CD4-positive, alpha-beta T cell (primary cell): ENCODE results near the gene CDKN1A. TPM values are rescaled to one million over a fixed set of nuclear protein-coding genes. Genes with fewer than 3 reads are reported as not detected.

ENCODE experiments used
- ATAC-seq: fragments of 200-7000 bp; cut with Tn5 transposase; one replicate; pipeline ENCODE4 v1.10.0; 2022; ENCODE audit warnings: mild to moderate bottlenecking; ENCODE audit not compliant: poor library complexity
- CTCF ChIA-PET: fragments of 350-600 bp; sonication (Branson Sonifier 250); formaldehyde crosslinking; loops from one replicate; lab custom pipeline; 2021; ENCODE audit warnings: antibody characterized with exemption, inconsistent platforms; lab: Charles Lee
- POLR2A ChIA-PET: fragments of 350-600 bp; sonication (Branson Sonifier 250); formaldehyde crosslinking; loops from one replicate; lab custom pipeline; 2021; ENCODE audit warnings: antibody characterized with exemption, inconsistent platforms; lab: Charles Lee
- DNase-seq, 14 experiments: peaks; one replicate each; pipeline ENCODE4 v3.0.0-alpha.2; 2013 to 2020; ENCODE audit warnings: mixed read lengths in 2 of 14
- H3K27ac ChIP-seq, 2 donors: one replicate each; pipeline versions ENCODE4 v1.5.1 to v1.7.0; 2013; ENCODE audit warnings: low read length in 2 of 2, low read depth in 1 of 2, mild to moderate bottlenecking in 1 of 2
- H3K27me3 ChIP-seq, 2 experiments: 1 replicate in 1 of 2; 2 replicates in 1 of 2; pipeline versions ENCODE4 v1.6.1 to v1.7.0; 2013; ENCODE audit warnings: low read length in 2 of 2, control low read depth in 1 of 2, mild to moderate bottlenecking in 1 of 2, moderate library complexity in 1 of 2; ENCODE audit not compliant: insufficient read depth in 2 of 2, control insufficient read depth in 1 of 2
- H3K36me3 ChIP-seq: one replicate; pipeline ENCODE4 v1.6.1; 2013; ENCODE audit warnings: low read length, control low read depth; ENCODE audit not compliant: insufficient read depth
- H3K4me1 ChIP-seq: one replicate; pipeline ENCODE4 v1.6.1; 2013; ENCODE audit warnings: low read length, control low read depth; ENCODE audit not compliant: insufficient read depth
- H3K4me3 ChIP-seq: one replicate; pipeline ENCODE4 v1.5.1; 2013; ENCODE audit warnings: mild to moderate bottlenecking, low read length, moderate library complexity
- H3K9me3 ChIP-seq, 2 experiments: 1 replicate in 1 of 2; 2 replicates in 1 of 2; pipeline versions ENCODE4 v1.6.1 to v1.7.0; 2013; ENCODE audit warnings: low read length in 2 of 2, mild to moderate bottlenecking in 2 of 2, control low read depth in 1 of 2, moderate library complexity in 1 of 2; ENCODE audit not compliant: control insufficient read depth in 1 of 2, insufficient read depth in 1 of 2
- H3K27ac Mint-ChIP-seq: one replicate; pipeline ENCODE4 v1.8.0; 2020; ENCODE audit warnings: mixed read lengths
- H3K27me3 Mint-ChIP-seq: one replicate; pipeline ENCODE4 v1.8.0; 2021; ENCODE audit warnings: mixed read lengths
- H3K36me3 Mint-ChIP-seq: one replicate; pipeline ENCODE4 v1.8.0; 2021; ENCODE audit warnings: low read depth, mixed read lengths
- H3K4me1 Mint-ChIP-seq: one replicate; pipeline ENCODE4 v1.8.0; 2021; ENCODE audit warnings: low read depth, mixed read lengths
- H3K4me3 Mint-ChIP-seq: one replicate; pipeline ENCODE4 v1.8.0; 2020; ENCODE audit warnings: mild to moderate bottlenecking, mixed read lengths
- H3K9me3 Mint-ChIP-seq: one replicate; pipeline ENCODE4 v1.8.0; 2020; ENCODE audit warnings: mixed read lengths
- intact Hi-C, 2 experiments: fragments of 100-400 bp; cut with DNase I in 1 of 2; cut with micrococcal nuclease in 1 of 2; formaldehyde crosslinking; loops; one replicate each; pipeline versions ENCODE4 v1.15.1 to v1.9.0; 2023 to 2025; cut with DNase I, micrococcal nuclease
- total RNA-seq, 174 experiments: library from RNA in 2 of 174; stranded (reverse) in 2 of 174; gene quantifications; one replicate each; pipeline ENCODE4 v1.2.3 and lab custom pipeline; 2021 to 2026
- TF ChIP-seq, protein P1 (sequence below): fragments of 200-600 bp; IDR thresholded peaks from one replicate; pipeline ENCODE4 v1.8.0; 2022; ENCODE audit warnings: antibody characterized with exemption, mild to moderate bottlenecking

CDKN1A gene
- total RNA-seq, 2 experiments from 2014 or later, result 98.3 to 98.6 TPM

DNA sequence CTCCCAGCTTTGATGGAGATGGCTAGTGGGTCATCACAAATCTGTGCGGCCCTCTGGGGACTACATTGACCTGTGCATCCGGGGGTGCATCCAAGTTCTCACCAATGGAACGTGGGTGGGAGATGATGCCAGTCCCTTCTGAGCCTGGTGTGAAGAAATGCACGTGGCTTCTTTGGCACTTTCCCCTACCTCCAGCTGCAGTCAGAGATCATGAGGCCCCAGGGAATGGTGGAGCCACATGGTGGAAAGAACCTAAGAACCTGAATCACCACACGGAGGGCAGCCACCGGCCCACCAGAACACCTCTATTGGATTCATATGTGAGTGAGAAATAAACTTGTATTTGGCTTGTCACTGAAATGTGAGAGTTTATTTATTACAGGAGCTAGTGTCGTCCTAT lies 9.9 kb upstream of the CDKN1A start:
- Histone ChIP-seq H3K4me1 (no peaks in the 10 kb centered on the region), H3K27me3 (no peaks in the 10 kb centered on the region), H3K4me3 (no peak overlapping the region), H3K36me3 (no peaks in the 10 kb centered on the region), H3K9me3 (no peaks in the 10 kb centered on the region), H3K27ac (no peak overlapping the region)
- Mint-ChIP-seq H3K4me3 (no peak overlapping the region), H3K4me1 (peaks cover 3% of the 10 kb centered on the region), H3K27me3 (no peaks in the 10 kb centered on the region), H3K9me3 (no peaks in the 10 kb centered on the region), H3K36me3 (no peaks in the 10 kb centered on the region), H3K27ac (no peak overlapping the region)
- POLR2A ChIA-PET, result no interaction called here
- CTCF ChIA-PET, result interaction anchor here (1.3 kb wide), 1 partner anchor 10 kb away, joined by 3 read pairs; the partner anchor contains the start of gene CDKN1A
- DNase-seq (no peak), ATAC-seq (no peak)
- TF ChIP-seq, protein P1, sequence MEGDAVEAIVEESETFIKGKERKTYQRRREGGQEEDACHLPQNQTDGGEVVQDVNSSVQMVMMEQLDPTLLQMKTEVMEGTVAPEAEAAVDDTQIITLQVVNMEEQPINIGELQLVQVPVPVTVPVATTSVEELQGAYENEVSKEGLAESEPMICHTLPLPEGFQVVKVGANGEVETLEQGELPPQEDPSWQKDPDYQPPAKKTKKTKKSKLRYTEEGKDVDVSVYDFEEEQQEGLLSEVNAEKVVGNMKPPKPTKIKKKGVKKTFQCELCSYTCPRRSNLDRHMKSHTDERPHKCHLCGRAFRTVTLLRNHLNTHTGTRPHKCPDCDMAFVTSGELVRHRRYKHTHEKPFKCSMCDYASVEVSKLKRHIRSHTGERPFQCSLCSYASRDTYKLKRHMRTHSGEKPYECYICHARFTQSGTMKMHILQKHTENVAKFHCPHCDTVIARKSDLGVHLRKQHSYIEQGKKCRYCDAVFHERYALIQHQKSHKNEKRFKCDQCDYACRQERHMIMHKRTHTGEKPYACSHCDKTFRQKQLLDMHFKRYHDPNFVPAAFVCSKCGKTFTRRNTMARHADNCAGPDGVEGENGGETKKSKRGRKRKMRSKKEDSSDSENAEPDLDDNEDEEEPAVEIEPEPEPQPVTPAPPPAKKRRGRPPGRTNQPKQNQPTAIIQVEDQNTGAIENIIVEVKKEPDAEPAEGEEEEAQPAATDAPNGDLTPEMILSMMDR, result no peak
- intact Hi-C loops, result no loop called here

DNA sequence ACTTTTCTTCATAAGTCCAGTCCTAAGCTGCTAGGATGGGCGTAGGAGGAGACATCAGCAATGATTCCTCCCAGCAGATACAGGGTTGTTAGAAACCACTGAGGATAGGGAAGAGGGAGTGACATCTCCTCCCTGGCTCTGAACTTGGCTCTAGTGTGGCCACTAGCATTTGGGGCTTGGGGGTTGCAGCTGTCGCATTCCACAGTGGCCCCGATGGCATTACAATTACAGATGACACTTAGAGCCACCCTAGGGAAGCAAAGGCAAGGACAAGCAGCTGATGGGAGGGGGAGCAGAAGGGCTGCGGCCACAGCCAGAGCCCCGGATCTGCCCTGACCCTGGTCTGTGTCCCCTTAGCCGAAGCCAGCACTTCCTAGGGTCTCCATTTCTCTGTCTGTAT lies 9.5 kb upstream of the CDKN1A start:
- H3K4me1 Mint-ChIP-seq, result peaks cover 2% of the 10 kb centered on the region
- ChIA-PET POLR2A (no interaction called here), CTCF (interaction anchor here (1.3 kb wide), 1 partner anchor 9 kb away, joined by 3 read pairs; the partner anchor contains the start of gene CDKN1A)
- DNase-seq, result no peak
- ATAC-seq, result no peak
- Histone ChIP-seq H3K4me1 (no peaks in the 10 kb centered on the region), H3K9me3 (no peaks in the 10 kb centered on the region), H3K27ac (no peak overlapping the region), H3K36me3 (no peaks in the 10 kb centered on the region), H3K27me3 (no peaks in the 10 kb centered on the region), H3K4me3 (no peak overlapping the region)
- no peak overlapping the region for H3K4me3 Mint-ChIP-seq
- TF ChIP-seq, protein P1, result no peak
- no peaks in the 10 kb centered on the region for H3K9me3 Mint-ChIP-seq
- intact Hi-C loops, result no loop called here
- H3K27me3 Mint-ChIP-seq, result no peaks in the 10 kb centered on the region
- no peaks in the 10 kb centered on the region for H3K36me3 Mint-ChIP-seq
- no peak overlapping the region for H3K27ac Mint-ChIP-seq

DNA sequence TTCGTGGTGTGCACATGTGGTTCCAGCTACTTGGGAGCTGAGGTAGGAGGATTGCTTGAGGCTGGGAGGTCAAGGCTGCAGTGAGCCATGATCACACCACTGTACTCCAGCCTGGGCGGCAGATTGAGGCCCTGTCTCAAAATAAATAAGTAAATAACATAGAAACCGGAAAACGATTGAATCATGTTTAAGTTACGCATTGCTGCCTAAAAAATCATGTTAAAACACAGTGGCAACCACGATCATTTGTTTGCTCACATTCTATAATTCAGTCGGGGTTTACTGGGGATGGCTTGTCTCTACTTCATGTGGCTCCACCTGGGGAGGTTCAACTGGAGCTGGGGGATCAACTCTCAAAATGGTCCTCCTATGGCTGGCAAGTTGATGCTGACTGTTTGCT lies 8.2 kb upstream of the CDKN1A start:
- ChIA-PET POLR2A (no interaction called here), CTCF (interaction anchor here (1.6 kb wide), 1 partner anchor 55 kb away, joined by 4 read pairs; no protein-coding TSS in a partner anchor)
- no peak overlapping the region for H3K27ac ChIP-seq
- no peaks in the 10 kb centered on the region for H3K27me3 ChIP-seq
- H3K27ac Mint-ChIP-seq, result no peak overlapping the region
- no peaks in the 10 kb centered on the region for H3K9me3 Mint-ChIP-seq
- no peaks in the 10 kb centered on the region for H3K4me1 Mint-ChIP-seq
- no peak overlapping the region for H3K4me3 ChIP-seq
- ATAC-seq (no peak), DNase-seq (no peak)
- no peaks in the 10 kb centered on the region for H3K4me1 ChIP-seq
- no peak overlapping the region for H3K4me3 Mint-ChIP-seq
- intact Hi-C loops, result no loop called here
- no peaks in the 10 kb centered on the region for H3K9me3 ChIP-seq
- TF ChIP-seq, protein P1, result no peak
- no peaks in the 10 kb centered on the region for H3K36me3 ChIP-seq
- H3K27me3 Mint-ChIP-seq, result no peaks in the 10 kb centered on the region
- H3K36me3 Mint-ChIP-seq, result no peaks in the 10 kb centered on the region
